Right cardiac atrium (tissue), 5 donors: Measurements from ENCODE around the gene GCSAML. TPM values are rescaled to one million over a fixed set of nuclear protein-coding genes. Genes with fewer than 3 reads are reported as not detected.

Experiments
- ATAC-seq, 2 donors: fragments of 200-7000 bp; cut with Tn5 transposase; one replicate each; pipeline versions ENCODE4 v1.8.0 to v1.9.1; 2020; ENCODE audit warnings: moderate library complexity in 2 of 2, mild to moderate bottlenecking in 1 of 2
- DNase-seq, 3 donors: peaks; one replicate each; pipeline ENCODE4 v3.0.0-alpha.2; 2020
- H3K27ac ChIP-seq: one replicate; pipeline ENCODE4 v1.5.1; 2013; ENCODE audit warnings: mild to moderate bottlenecking, low read length, control low read depth, moderate library complexity
- H3K27me3 ChIP-seq: one replicate; pipeline ENCODE4 v1.6.1; 2013; ENCODE audit not compliant: control insufficient read depth, insufficient read depth
- H3K4me1 ChIP-seq: one replicate; pipeline ENCODE4 v1.6.1; 2013; ENCODE audit warnings: low read length; ENCODE audit not compliant: control insufficient read depth, insufficient read depth
- H3K4me3 ChIP-seq: one replicate; pipeline ENCODE4 v1.5.1; 2013; ENCODE audit warnings: low read length, control low read depth
- H3K9me3 ChIP-seq: one replicate; pipeline ENCODE4 v1.6.1; 2013; ENCODE audit warnings: low read length; ENCODE audit not compliant: control insufficient read depth
- WGBS: extraction: QIAGEN DNeasy Blood & Tissue Kit; methylation state at CpG from one replicate; pipeline ENCODE4 v1.1.7; 2013; 5-methylcytosine and 5-hydroxymethylcytosine counted together
- intact Hi-C, 4 donors: fragments of 100-400 bp; cut with DNase I; formaldehyde crosslinking; loops; one replicate each; pipeline versions ENCODE4 v1.11.0 to v1.14.0; 2022 to 2023
- polyA plus RNA-seq: library from polyadenylated mRNA; stranded (reverse); fragments of 200-250 nt; gene quantifications from one replicate; pipeline ENCODE4 v1.2.3, GENCODE V29; 2013
- total RNA-seq, 4 donors: library from RNA; stranded (reverse); fragmentation: NEBNext Ultra II Directional; extraction: Animal tissue kit (Norgen Biotek cat#: 25700); gene quantifications; one replicate each; pipeline ENCODE4 v1.2.1, GENCODE V29; 2021
- donor health status: healthy with polysubstance abuse.
- donor health status: DM: no; HTN: yes; CAD: no.
- donor health status: DM: no; HTN: no; CAD: no.
- donor health status: DM: no; HTN: yes; CAD: no; lungs with severe emphysema.
- donor health status: DM: yes; HTN: yes; CAD: no.

GCSAML gene
- total and polyA plus RNA-seq, 5 donors: 0.09 to 0.17 TPM; not detected in 3

DNA sequence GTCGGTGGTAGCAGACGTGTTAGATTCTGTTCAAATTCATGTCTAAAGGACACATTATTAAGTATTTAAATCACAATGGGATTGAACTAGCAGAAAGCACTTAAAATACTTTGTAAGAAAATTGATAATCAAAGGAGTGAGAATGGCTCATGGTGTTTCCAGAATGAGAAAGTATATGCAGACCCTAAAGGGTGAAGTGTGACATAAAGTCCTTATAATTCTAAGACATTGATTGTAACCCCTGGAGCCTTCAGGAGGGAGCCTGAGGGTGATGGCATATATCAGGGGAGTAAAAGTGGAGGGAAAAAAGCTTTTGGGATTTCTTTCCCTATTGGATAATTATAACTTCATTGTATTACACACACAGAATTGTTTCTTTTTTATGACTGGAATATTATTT lies 12.6 kb upstream of the GCSAML start, which contains the start of gene OR2C3:
Gene OR2C3 (minus strand): TSS at position 101 of the 400 bp plus-strand sequence. CDS start 3,929 bp downstream, outside the sequence.
- H3K4me1 ChIP-seq: no peaks in the 10 kb centered on the region
- intact Hi-C loops: no loop called here
- DNase-seq (no peak), ATAC-seq (no peak)
- H3K9me3 ChIP-seq: peaks cover 3% of the 10 kb centered on the region
- 80% methylated on average over 2 of the region's 2 CpGs for WGBS
- H3K27ac ChIP-seq: no peak within 1 kb of the TSS
- no peak within 1 kb of the TSS for H3K4me3 ChIP-seq
- H3K27me3 ChIP-seq: no peaks in the 10 kb centered on the region

GRCh38 chr1:247538561-247538960 lies 10.4 kb upstream of the GCSAML start:
- no peak for ATAC-seq
- WGBS: 79% methylated on average over 5 of the region's 5 CpGs
- H3K27me3 ChIP-seq: no peaks in the 10 kb centered on the region
- no peaks in the 10 kb centered on the region for H3K4me1 ChIP-seq
- no peak overlapping the region for H3K4me3 ChIP-seq
- intact Hi-C loops: no loop called here
- no peak for DNase-seq
- no peak overlapping the region for H3K27ac ChIP-seq
- H3K9me3 ChIP-seq: peaks cover 3% of the 10 kb centered on the region

GRCh38 chr1:247539215-247539614 lies 9.7 kb upstream of the GCSAML start:
- Histone ChIP-seq H3K27ac (no peak overlapping the region), H3K27me3 (no peaks in the 10 kb centered on the region), H3K4me3 (no peak overlapping the region), H3K9me3 (peaks cover 2% of the 10 kb centered on the region), H3K4me1 (no peaks in the 10 kb centered on the region)
- intact Hi-C loops: no loop called here
- 78% methylated on average over 6 of the region's 6 CpGs for WGBS
- DNase-seq: no peak
- ATAC-seq: no peak

GRCh38 chr1:247540581-247540980 lies 8.4 kb upstream of the GCSAML start:
- no peak for ATAC-seq
- Histone ChIP-seq H3K9me3 (peaks cover 1% of the 10 kb centered on the region), H3K27me3 (no peaks in the 10 kb centered on the region), H3K27ac (no peak overlapping the region), H3K4me1 (no peaks in the 10 kb centered on the region), H3K4me3 (no peak overlapping the region)
- intact Hi-C loops: no loop called here
- DNase-seq: no peak
- 28% methylated on average over 7 of the region's 7 CpGs for WGBS

GRCh38 chr1:247542811-247543210 lies 6.1 kb upstream of the GCSAML start:
- no peak for ATAC-seq
- WGBS: 64% methylated on average over 3 of the region's 3 CpGs

GRCh38 chr1:247548092-247548491 lies 842 bp upstream of the GCSAML start:
- intact Hi-C loops: no loop called here
- ATAC-seq (no peak), DNase-seq (no peak)
- no peak overlapping the region for H3K4me3 ChIP-seq
- no peaks in the 10 kb centered on the region for H3K4me1 ChIP-seq
- WGBS: 44% methylated on average over 5 of the region's 5 CpGs
- H3K27ac ChIP-seq: no peak overlapping the region
- no peaks in the 10 kb centered on the region for H3K27me3 ChIP-seq
- H3K9me3 ChIP-seq: no peaks in the 10 kb centered on the region

More at GRCh38 chr1:247542811-247543210, 6.1 kb upstream of the GCSAML start:
- H3K4me1 ChIP-seq: no peaks in the 10 kb centered on the region
- DNase-seq: no peak
- no peak overlapping the region for H3K27ac ChIP-seq
- peaks cover 1% of the 10 kb centered on the region for H3K9me3 ChIP-seq
- H3K27me3 ChIP-seq: no peaks in the 10 kb centered on the region
- H3K4me3 ChIP-seq: no peak overlapping the region
- intact Hi-C loops: no loop called here

- WGBS: 31% methylated on average over 1 of the region's 1 CpG
- ATAC-seq (no peak), DNase-seq (no peak)
- intact Hi-C loops: no loop called here
- no peak overlapping the region for H3K4me3 ChIP-seq
- H3K27me3 ChIP-seq: no peaks in the 10 kb centered on the region
- no peaks in the 10 kb centered on the region for H3K9me3 ChIP-seq
- H3K4me1 ChIP-seq: no peaks in the 10 kb centered on the region
- H3K27ac ChIP-seq: no peak overlapping the region
Observed at GRCh38 chr1:247551721-247552120, 2.8 kb downstream of the GCSAML start.

DNA sequence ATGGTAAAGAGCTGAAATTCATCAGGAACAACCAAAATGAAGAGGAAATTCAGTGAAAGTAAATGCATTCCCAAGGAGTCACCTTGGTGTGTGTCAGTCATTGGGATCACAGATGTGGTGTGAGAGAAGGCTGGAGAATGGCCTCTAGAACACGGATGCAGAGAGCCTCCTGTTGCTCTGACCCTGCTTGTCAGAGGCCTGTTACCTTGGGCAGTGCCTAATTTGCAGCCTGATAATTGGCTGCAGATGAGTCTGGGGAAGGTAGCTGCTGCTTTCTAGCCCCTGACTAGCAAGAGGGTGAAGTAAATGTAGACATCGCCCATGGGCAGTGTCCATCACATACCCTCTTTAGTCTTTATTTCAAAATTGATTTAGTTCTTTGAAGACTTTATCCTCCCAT lies 3.3 kb downstream of the GCSAML start:
- no peaks in the 10 kb centered on the region for H3K4me1 ChIP-seq
- no peak for ATAC-seq
- 66% methylated on average over 2 of the region's 2 CpGs for WGBS
- H3K9me3 ChIP-seq: no peaks in the 10 kb centered on the region
- no peak for DNase-seq
- intact Hi-C loops: no loop called here
- H3K4me3 ChIP-seq: no peak overlapping the region
- H3K27ac ChIP-seq: no peak overlapping the region
- H3K27me3 ChIP-seq: no peaks in the 10 kb centered on the region

GRCh38 chr1:247557926-247558674 lies 9.2 kb downstream of the GCSAML start:
- no peak overlapping the region for H3K27ac ChIP-seq
- no peaks in the 10 kb centered on the region for H3K27me3 ChIP-seq
- ATAC-seq: no peak
- no peaks in the 10 kb centered on the region for H3K4me1 ChIP-seq
- no peaks in the 10 kb centered on the region for H3K9me3 ChIP-seq
- DNase-seq: no peak
- intact Hi-C loops: no loop called here
- no peak overlapping the region for H3K4me3 ChIP-seq
- 56% methylated on average over 2 of the region's 2 CpGs for WGBS

GRCh38 chr1:247561711-247562110 lies 12.8 kb downstream of the GCSAML start:
- no peaks in the 10 kb centered on the region for H3K9me3 ChIP-seq
- 68% methylated on average over 10 of the region's 10 CpGs for WGBS
- DNase-seq: no peak
- no peaks in the 10 kb centered on the region for H3K27me3 ChIP-seq
- ATAC-seq: no peak
- no peak overlapping the region for H3K27ac ChIP-seq
- intact Hi-C loops: no loop called here
- no peak overlapping the region for H3K4me3 ChIP-seq
- no peaks in the 10 kb centered on the region for H3K4me1 ChIP-seq

GRCh38 chr1:247562198-247562597 lies 13.3 kb downstream of the GCSAML start:
- no peak overlapping the region for H3K27ac ChIP-seq
- WGBS: 61% methylated on average over 9 of the region's 9 CpGs
- H3K27me3 ChIP-seq: no peaks in the 10 kb centered on the region
- no peaks in the 10 kb centered on the region for H3K4me1 ChIP-seq
- H3K9me3 ChIP-seq: no peaks in the 10 kb centered on the region
- DNase-seq: no peak
- intact Hi-C loops: no loop called here
- H3K4me3 ChIP-seq: no peak overlapping the region
- ATAC-seq: no peak

DNA sequence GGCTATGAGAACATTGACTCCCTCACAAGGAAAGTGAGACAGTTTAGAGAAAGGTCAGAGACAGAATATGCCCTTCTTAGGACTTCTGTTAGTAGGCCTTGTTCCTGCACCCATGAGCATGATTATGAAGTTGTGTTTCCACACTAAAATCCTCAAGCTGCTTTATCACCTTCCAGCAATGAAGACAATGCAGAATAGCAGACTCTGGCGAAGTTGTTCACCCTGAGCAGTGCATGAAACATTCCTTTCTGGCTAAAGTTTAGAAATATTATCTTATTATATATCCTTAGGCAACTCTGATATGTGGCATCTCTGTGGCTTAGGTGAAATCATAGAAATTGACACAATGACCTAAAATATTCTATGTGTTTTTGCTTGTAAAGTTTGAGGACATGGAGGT lies 25.3 kb downstream of the GCSAML start:
- ATAC-seq: no peak
- Histone ChIP-seq H3K4me3 (no peak overlapping the region), H3K9me3 (no peaks in the 10 kb centered on the region), H3K27ac (no peak overlapping the region), H3K27me3 (no peaks in the 10 kb centered on the region), H3K4me1 (no peaks in the 10 kb centered on the region)
- DNase-seq: no peak
- intact Hi-C loops: no loop called here
- 56% methylated on average over 1 of the region's 1 CpG for WGBS
